IPS DF 6.9 (cell line): Measurements from ENCODE around the gene CDC20.

Experiments used
- DNase-seq: peaks from one replicate; pipeline ENCODE4 v3.0.0-alpha.2; 2013; ENCODE audit warnings: low read depth, low spot score
- H3K27ac ChIP-seq: one replicate; pipeline ENCODE4 v1.5.1; 2013; ENCODE audit warnings: low read length, control low read depth
- H3K27me3 ChIP-seq: 2 replicates; pipeline ENCODE4 v1.6.1; 2013; ENCODE audit warnings: mild to moderate bottlenecking, low read length; ENCODE audit not compliant: control insufficient read depth, insufficient read depth
- H3K36me3 ChIP-seq: 2 replicates; pipeline ENCODE4 v1.6.1; 2013; ENCODE audit warnings: low read length; ENCODE audit not compliant: control insufficient read depth, insufficient read depth
- H3K4me1 ChIP-seq: 2 replicates; pipeline ENCODE4 v1.6.1; 2013; ENCODE audit warnings: low read length; ENCODE audit not compliant: control insufficient read depth, insufficient read depth
- H3K4me3 ChIP-seq: 2 replicates; pipeline ENCODE4 v1.5.1; 2013; ENCODE audit warnings: mild to moderate bottlenecking, low read length
- H3K9me3 ChIP-seq: 2 replicates; pipeline ENCODE4 v1.6.1; 2013; ENCODE audit warnings: low read length, inconsistent platforms; ENCODE audit not compliant: control insufficient read depth, insufficient read depth
- WGBS: extraction: QIAGEN DNeasy Blood & Tissue Kit; methylation state at CpG from one replicate; pipeline ENCODE4 v1.1.7; 2013; ENCODE audit warnings: mixed read lengths, missing lambda C conversion rate; ENCODE audit not compliant: insufficient read length, insufficient coverage; 5-methylcytosine and 5-hydroxymethylcytosine counted together

The CDC20 gene

DNA sequence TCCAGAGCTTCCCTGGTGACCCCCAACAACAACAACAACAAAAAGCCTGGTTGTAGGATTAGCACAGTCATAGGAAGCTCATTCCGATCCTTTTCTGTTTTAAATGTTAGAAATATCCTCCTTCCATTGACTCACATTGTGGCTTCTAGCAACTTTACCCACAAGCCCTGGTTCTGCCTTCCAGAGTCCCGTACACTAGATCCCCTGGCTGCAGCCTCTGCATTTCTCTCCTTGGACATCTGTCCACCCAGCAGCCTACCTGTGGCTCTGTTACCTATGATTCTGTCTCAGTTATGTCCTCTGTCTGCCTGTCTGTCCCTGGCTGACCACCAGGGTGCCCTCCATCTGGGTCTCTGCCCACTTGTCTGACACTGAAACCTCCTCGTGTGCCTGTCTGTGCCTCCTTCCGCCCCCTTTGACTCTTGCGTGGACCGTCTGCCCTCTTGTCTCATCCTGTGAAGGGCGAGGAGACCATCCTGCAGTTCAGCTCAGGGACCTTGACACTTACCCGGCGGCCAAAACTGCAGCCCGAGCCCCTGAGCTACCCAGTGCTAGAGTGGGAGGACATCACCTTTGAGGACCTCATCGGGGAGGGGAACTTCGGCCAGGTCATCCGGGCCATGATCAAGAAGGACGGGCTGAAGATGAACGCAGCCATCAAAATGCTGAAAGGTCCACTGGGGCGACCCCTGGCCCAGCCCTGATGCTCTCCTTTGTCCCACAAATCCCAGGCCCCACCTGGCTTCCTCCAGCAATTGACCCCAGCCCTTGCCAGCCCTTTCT, 41.9 kb upstream of the CDC20 start:
- DNase-seq, result no peak
- no CpG with 5 or more reads among the region's 16 CpGs for WGBS
- no peak overlapping the region for H3K4me3 ChIP-seq

DNA sequence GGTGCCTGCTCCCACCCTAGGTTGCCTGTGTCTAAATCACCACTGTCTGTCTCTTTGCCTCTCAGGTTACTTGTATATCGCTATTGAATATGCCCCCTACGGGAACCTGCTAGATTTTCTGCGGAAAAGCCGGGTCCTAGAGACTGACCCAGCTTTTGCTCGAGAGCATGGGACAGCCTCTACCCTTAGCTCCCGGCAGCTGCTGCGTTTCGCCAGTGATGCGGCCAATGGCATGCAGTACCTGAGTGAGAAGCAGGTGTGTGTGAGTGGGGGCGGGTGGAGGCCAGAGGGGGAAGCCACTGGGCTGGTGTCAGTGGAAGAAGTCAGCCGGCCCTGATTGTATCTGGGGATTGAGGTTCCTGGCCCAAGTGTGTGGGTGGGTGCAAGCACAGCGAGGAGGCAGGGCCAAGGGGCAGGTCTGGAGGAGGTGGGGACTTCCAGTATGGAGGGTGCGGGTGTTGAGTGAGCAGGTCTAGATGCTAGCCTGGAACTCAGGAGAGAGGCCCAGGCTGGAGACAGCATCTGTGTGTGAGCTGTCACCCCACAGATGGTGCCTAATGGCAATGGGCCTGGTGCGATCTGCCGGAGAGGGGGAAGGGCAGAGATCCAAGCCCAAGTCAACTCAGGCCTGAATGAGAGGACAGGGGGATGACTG, 40.8 kb upstream of the CDC20 start:
- no CpG with 5 or more reads among the region's 15 CpGs for WGBS
- no peak for DNase-seq
- no peaks in the 10 kb centered on the region for H3K27me3 ChIP-seq
- no peaks in the 10 kb centered on the region for H3K36me3 ChIP-seq
- no peak overlapping the region for H3K4me3 ChIP-seq
- H3K4me1 ChIP-seq, result no peaks in the 10 kb centered on the region; the same call in 1 of the 2 replicates
- no peaks in the 10 kb centered on the region for H3K9me3 ChIP-seq
- H3K27ac ChIP-seq, result no peak overlapping the region

More for the DNA sequence above, 41.9 kb upstream of the CDC20 start:
- Histone ChIP-seq H3K9me3 (no peaks in the 10 kb centered on the region), H3K4me1 (no peaks in the 10 kb centered on the region; the same call in 1 of the 2 replicates), H3K27me3 (no peaks in the 10 kb centered on the region), H3K27ac (no peak overlapping the region), H3K36me3 (no peaks in the 10 kb centered on the region)

DNA sequence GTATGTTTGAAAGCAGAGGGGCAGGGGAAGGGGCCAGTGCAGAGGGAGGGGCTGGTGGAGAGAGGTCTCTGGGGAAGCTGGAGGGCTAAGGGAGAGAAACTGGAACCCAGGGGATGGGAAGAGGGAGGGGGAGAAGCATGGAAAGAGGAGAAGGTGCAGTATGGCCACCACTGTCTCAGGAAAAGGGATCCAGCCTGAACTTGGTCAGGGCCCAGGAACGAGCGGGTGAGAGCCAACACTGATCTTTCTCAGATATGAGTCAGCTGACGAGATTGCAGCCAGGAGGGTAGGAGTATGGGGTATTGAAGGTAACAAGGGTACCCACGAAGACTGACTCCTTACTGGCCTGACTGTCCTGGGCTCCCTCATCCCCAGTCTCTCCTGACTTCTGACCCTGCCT, 40.0 kb upstream of the CDC20 start:
- Histone ChIP-seq H3K4me3 (no peak overlapping the region), H3K9me3 (no peaks in the 10 kb centered on the region), H3K36me3 (no peaks in the 10 kb centered on the region), H3K27ac (no peak overlapping the region), H3K27me3 (no peaks in the 10 kb centered on the region), H3K4me1 (no peaks in the 10 kb centered on the region; the same call in 1 of the 2 replicates)
- DNase-seq, result no peak
- no CpG with 5 or more reads among the region's 4 CpGs for WGBS

DNA sequence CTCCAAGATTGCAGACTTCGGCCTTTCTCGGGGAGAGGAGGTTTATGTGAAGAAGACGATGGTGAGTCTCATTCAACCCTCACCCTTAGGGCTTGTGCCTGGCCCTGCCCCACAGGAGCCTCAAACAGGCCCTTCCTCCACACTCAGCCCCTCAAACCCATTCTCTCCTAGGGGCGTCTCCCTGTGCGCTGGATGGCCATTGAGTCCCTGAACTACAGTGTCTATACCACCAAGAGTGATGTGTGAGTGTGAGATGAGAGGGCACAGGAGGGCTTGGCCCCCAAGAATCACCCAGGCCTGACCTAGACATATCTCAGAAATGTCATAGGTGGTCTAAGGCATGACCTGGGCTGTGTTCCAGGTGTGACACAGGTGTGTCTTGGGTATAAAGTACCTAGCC, 39.5 kb upstream of the CDC20 start:
- Histone ChIP-seq H3K4me1 (no peaks in the 10 kb centered on the region; the same call in 1 of the 2 replicates), H3K4me3 (no peak overlapping the region), H3K36me3 (no peaks in the 10 kb centered on the region), H3K27ac (no peak overlapping the region), H3K27me3 (no peaks in the 10 kb centered on the region), H3K9me3 (no peaks in the 10 kb centered on the region)
- no peak for DNase-seq
- no CpG with 5 or more reads among the region's 5 CpGs for WGBS

DNA sequence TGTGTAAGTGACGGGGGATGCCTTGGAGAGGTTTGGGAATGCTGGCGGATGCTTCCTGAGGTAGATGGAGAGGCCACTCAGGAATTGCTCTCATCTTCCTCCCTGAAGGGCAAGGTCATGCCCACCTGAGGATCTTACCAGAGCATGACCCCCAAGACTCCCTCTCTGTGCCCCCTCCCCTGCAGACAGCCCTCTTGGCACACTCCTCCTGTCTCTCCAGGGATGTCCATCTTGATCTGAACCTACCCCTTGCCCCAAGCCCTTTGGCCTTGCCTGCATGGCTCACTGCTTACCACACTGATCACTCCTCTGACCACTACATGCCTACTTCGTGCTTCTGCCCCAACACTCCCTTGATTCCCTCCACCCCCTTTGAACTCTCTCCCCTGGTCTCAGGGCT, 39.0 kb upstream of the CDC20 start:
- WGBS, result 100% methylated on average over 1 of the region's 3 CpGs
- H3K36me3 ChIP-seq, result no peaks in the 10 kb centered on the region
- H3K27ac ChIP-seq, result no peak overlapping the region

DNA sequence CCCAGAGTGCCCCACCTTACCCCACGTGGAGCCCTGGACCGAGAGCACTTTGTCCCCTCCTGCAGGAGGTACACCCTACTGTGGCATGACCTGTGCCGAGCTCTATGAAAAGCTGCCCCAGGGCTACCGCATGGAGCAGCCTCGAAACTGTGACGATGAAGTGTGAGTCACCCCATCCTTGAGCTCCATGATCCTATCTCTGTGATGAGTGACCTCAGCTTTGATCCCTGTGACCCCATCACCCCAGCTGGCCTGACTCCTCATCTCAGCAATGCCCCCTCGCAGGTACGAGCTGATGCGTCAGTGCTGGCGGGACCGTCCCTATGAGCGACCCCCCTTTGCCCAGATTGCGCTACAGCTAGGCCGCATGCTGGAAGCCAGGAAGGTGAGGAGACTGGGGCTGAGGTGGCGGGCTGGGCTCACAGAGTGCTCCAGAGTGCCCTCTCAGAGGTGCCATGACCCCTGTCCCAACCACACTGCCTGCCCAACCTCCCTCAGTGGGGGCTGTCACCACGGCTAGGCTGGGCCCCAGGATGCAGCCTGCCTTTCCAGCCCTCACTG, 37.4 kb upstream of the CDC20 start:
- no peak for DNase-seq
- Histone ChIP-seq H3K9me3 (no peaks in the 10 kb centered on the region), H3K4me1 (no peaks in the 10 kb centered on the region; the same call in 1 of the 2 replicates), H3K36me3 (no peaks in the 10 kb centered on the region), H3K4me3 (no peak overlapping the region), H3K27me3 (no peaks in the 10 kb centered on the region), H3K27ac (no peak overlapping the region)
- WGBS, result no CpG with 5 or more reads among the region's 16 CpGs

More for the DNA sequence above, 39.0 kb upstream of the CDC20 start:
- no peaks in the 10 kb centered on the region for H3K9me3 ChIP-seq
- H3K4me1 ChIP-seq, result no peaks in the 10 kb centered on the region; the same call in 1 of the 2 replicates
- no peak overlapping the region for H3K4me3 ChIP-seq
- no peaks in the 10 kb centered on the region for H3K27me3 ChIP-seq
- no peak for DNase-seq

DNA sequence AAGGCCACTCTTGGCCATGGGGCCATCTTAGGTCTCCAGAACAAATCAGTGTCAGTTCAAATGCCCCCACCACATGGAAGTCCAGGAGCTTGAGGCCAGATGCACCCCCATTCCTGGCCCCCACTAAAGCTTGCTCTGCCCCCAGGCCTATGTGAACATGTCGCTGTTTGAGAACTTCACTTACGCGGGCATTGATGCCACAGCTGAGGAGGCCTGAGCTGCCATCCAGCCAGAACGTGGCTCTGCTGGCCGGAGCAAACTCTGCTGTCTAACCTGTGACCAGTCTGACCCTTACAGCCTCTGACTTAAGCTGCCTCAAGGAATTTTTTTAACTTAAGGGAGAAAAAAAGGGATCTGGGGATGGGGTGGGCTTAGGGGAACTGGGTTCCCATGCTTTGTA, 36.3 kb upstream of the CDC20 start:
- DNase-seq, result no peak
- H3K9me3 ChIP-seq, result no peaks in the 10 kb centered on the region
- no CpG with 5 or more reads among the region's 5 CpGs for WGBS
- H3K27ac ChIP-seq, result no peak overlapping the region
- no peaks in the 10 kb centered on the region for H3K36me3 ChIP-seq
- H3K4me1 ChIP-seq, result no peaks in the 10 kb centered on the region
- H3K4me3 ChIP-seq, result no peak overlapping the region
- H3K27me3 ChIP-seq, result no peaks in the 10 kb centered on the region

DNA sequence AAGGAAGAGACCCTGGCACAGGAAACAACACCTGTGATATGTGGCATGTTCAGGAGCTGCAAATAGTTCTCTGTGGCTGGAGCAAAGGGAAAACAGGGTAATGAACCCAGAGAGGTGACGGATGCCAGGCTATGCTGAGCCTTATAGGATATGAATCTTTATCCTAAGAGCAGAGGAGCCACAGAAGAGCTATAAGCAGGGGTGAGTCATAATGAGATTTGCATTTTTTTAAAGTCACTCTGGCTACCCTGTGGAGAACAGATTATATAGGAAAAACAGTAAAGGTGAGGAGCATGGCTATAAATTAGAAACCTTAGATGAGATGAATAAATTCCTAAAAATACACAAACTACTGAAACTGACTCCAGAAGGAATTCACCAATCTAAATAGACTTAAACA, 34.0 kb upstream of the CDC20 start:
- no peaks in the 10 kb centered on the region; the same call in 1 of the 2 replicates for H3K9me3 ChIP-seq
- no peaks in the 10 kb centered on the region for H3K36me3 ChIP-seq
- H3K4me1 ChIP-seq, result 0 out of 2 replicates have a peak, but pooled peaks cover under 1% of the 10 kb centered on the region
- H3K27me3 ChIP-seq, result no peaks in the 10 kb centered on the region
- no peak overlapping the region for H3K4me3 ChIP-seq
- H3K27ac ChIP-seq, result no peak overlapping the region
- no peak for DNase-seq
- WGBS, result no CpG with 5 or more reads among the region's 1 CpG

DNA sequence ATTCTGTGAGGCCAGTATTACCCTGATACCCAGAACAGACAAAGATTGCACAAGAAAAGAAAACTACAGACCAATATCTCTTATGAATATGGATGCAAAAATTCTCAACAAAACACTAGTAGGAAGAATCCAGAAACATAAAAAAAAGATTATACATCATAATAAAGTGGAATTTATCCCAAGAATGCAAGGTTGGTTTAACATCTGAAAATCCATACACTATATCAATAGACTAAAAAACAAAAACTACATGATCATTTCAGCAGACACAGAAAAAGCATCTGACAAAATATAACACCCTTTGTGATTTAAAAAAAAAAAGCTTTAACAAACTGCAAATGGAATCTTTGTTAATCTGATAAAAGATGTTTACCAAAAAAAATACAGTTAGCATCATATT, 33.4 kb upstream of the CDC20 start:
- Histone ChIP-seq H3K36me3 (no peaks in the 10 kb centered on the region), H3K4me3 (no peak overlapping the region), H3K27me3 (no peaks in the 10 kb centered on the region), H3K4me1 (0 out of 2 replicates have a peak, but pooled peaks cover 2% of the 10 kb centered on the region), H3K27ac (no peak overlapping the region), H3K9me3 (no peaks in the 10 kb centered on the region; the same call in 1 of the 2 replicates)
- DNase-seq, result no peak

DNA sequence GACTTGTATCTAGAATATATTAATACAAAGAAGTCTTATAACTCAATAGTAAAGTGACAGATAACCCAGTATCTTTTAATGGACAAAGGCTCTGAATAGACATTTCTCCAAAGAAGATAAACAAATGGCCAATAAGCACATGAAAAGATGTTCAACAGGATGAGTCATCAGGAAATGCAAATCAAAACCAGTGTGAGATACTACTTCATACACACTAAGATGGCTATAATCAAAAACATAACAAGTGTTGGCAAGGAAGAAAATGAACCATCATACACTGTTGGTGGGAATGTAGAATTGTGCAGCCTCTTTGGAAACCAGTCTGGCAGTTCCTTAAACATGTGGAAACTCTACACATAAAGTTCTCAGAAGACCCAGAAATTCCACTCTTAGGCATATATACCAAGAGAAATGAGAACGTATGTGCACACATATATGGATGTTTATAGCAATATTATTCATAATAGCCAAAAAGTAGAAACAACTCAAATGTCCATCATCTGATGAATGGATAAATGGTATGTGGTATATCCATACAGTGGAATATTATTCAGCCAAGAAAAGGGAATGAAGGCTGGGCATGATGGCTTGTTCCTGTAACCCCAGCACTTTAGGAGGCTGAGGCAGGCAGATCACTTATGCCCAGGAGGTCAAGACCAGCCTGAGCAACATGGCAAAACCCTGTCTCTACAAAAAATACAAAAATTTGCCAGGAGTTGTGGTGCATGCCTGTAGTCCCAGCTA, 31.1 kb upstream of the CDC20 start:
- no CpG with 5 or more reads among the region's 1 CpG for WGBS
- no peaks in the 10 kb centered on the region for H3K36me3 ChIP-seq
- 0 out of 2 replicates have a peak, but pooled peaks cover 2% of the 10 kb centered on the region for H3K4me1 ChIP-seq

More for the DNA sequence above, 31.1 kb upstream of the CDC20 start:
- no peak for DNase-seq
- Histone ChIP-seq H3K9me3 (no peaks in the 10 kb centered on the region; the same call in 1 of the 2 replicates), H3K27me3 (no peaks in the 10 kb centered on the region), H3K27ac (no peak overlapping the region), H3K4me3 (no peak overlapping the region)
